Omental fat pad (tissue), 4 donors: Measurements from ENCODE around the gene CNNM3. TPM values are rescaled to one million over a fixed set of nuclear protein-coding genes. Genes with fewer than 3 reads are reported as not detected.

ENCODE experiments used
- ATAC-seq: fragments of 150-250 bp; one replicate; pipeline ENCODE4 v1.9.1; 2016; ENCODE audit warnings: mild to moderate bottlenecking, moderate library complexity; ENCODE audit not compliant: low FRiP score
- DNase-seq: peaks from one replicate; pipeline ENCODE4 v3.0.0-alpha.2; 2019; ENCODE audit warnings: low spot score
- total RNA-seq, 4 donors: library from RNA; depleted of rRNA; stranded (reverse); fragments of >200 nt; gene quantifications; one replicate each; pipeline ENCODE4 v1.1.0, GENCODE V29; 2016
- TF ChIP-seq, protein P1 (sequence below), 3 donors: fragments of 450-650 bp; IDR thresholded peaks; one replicate each; pipeline ENCODE4 v1.5.1; 2016 to 2017; ENCODE audit warnings: antibody characterized with exemption in 3 of 3, mild to moderate bottlenecking in 3 of 3, moderate library complexity in 2 of 3

Gene CNNM3
- total RNA-seq: 10 to 100 TPM in 2 of 4 donors, 1 to 10 TPM in 2; 5.9 to 11.0 (median 9.5) TPM

DNA sequence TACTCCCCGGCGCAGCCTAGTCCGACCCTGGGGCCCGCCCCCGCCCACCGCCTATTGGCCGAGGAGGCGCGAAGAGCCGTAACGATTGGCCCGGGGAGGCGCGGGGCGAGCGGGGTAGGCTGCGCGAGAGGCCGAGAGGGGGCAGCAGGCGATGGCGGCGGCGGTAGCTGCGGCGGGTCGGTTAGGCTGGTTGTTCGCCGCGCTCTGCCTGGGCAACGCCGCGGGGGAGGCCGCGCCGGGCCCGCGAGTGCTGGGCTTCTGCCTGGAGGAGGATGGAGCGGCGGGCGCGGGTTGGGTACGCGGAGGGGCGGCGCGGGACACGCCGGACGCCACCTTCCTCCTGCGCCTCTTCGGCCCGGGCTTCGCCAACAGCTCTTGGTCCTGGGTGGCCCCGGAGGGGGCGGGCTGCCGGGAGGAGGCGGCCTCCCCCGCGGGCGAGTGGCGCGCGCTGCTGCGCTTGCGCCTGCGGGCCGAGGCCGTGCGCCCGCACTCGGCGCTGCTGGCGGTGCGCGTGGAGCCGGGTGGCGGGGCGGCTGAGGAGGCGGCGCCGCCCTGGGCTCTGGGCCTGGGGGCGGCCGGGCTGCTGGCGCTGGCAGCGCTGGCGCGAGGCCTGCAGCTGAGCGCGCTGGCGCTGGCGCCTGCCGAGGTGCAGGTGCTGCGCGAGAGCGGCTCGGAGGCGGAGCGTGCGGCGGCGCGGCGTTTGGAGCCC, at the start of gene CNNM3:
TSS of gene CNNM3 (plus strand) at position 142 of the 709 bp plus-strand sequence. CDS start at position 152, 10 bp downstream.
- peak; percentile 90 for DNase-seq
- TF ChIP-seq, protein P1, sequence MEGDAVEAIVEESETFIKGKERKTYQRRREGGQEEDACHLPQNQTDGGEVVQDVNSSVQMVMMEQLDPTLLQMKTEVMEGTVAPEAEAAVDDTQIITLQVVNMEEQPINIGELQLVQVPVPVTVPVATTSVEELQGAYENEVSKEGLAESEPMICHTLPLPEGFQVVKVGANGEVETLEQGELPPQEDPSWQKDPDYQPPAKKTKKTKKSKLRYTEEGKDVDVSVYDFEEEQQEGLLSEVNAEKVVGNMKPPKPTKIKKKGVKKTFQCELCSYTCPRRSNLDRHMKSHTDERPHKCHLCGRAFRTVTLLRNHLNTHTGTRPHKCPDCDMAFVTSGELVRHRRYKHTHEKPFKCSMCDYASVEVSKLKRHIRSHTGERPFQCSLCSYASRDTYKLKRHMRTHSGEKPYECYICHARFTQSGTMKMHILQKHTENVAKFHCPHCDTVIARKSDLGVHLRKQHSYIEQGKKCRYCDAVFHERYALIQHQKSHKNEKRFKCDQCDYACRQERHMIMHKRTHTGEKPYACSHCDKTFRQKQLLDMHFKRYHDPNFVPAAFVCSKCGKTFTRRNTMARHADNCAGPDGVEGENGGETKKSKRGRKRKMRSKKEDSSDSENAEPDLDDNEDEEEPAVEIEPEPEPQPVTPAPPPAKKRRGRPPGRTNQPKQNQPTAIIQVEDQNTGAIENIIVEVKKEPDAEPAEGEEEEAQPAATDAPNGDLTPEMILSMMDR (IDR thresholded peaks at IDR 0.05): no peak
- ATAC-seq: peak; percentile 98

DNA sequence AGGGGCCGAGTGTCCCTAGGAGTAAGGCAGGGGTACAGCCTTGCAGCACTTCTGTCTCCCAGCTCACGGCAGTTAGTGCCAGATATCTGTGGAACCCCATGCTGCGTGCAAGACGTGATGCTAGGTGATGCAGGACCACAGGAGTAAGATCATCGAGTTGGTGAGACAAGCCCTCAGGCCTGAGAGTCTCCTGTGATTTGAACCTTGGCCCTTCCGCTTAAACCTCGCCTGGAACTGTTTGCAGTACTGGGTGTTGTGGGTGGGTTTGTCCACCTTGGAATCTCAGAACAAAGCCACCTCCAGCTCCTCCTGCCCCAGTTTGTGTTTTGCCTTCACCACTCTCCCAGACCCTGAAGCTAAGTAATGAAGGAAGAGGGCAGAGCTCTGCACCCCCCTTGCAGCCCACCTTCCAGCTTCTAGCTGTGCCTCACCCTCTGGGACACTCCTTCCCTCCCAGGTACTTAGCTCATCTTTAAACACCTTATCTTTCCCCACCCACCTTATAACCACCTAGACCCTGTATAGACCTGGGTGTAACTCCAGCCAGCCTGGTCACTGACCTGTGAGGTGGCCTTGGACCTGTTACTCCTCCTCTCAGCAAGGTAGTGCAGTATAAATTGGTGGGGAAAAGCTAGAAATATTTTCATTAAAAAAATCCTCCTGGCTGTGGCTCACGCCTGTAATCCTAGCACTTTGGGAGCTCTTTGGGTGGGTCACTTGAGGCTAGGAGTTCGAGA, 48.8 kb upstream of the CNNM3 start:
- TF ChIP-seq, protein P1 (IDR thresholded peaks at IDR 0.05): no peak
- ATAC-seq: no peak
- no peak for DNase-seq

DNA sequence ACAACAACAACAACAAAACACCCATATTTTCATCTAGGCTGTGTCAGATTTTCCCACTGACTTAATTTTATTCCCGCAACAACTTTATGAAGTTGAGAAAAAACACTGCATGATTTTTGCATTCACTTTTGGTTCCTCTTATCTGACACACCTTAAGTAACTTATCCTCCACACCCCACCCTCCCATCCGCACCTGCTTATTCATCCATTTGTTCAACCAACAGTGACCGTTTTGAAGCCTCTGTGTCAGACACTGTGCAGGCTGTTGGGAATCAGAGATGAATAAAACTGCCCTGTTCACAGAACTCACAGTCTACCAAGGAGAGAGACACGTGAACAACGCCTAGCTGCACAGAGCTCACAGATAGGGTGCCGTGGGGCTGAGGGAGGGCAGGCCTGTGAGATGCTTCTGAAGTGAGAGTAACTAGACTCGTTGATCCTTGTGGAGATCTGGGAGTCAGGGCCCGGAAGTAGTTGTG, 47.9 kb upstream of the CNNM3 start:
- TF ChIP-seq, protein P1 (IDR thresholded peaks at IDR 0.05): no peak
- ATAC-seq: no peak
- DNase-seq: no peak

DNA sequence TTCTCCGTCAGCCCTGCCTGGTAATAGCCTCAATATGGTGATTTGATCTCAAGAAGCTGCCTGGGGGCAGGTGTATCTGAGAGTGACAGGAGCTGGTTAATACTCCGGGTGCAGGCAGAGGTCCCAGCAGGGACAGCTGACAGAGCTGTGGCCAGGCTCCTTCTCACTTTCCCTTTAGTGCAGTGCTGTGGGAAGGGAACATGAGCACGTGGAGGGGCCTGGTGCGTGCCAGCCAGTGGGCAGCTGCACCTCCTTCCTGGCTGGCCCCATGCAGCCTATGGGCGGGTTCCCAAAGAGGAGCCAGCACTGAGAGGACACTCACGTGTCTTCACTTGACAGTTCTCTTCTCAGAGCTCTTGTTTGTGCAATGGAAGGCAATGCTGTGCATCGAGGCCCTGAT, 46.3 kb upstream of the CNNM3 start:
- ATAC-seq (no peak), DNase-seq (no peak)

DNA sequence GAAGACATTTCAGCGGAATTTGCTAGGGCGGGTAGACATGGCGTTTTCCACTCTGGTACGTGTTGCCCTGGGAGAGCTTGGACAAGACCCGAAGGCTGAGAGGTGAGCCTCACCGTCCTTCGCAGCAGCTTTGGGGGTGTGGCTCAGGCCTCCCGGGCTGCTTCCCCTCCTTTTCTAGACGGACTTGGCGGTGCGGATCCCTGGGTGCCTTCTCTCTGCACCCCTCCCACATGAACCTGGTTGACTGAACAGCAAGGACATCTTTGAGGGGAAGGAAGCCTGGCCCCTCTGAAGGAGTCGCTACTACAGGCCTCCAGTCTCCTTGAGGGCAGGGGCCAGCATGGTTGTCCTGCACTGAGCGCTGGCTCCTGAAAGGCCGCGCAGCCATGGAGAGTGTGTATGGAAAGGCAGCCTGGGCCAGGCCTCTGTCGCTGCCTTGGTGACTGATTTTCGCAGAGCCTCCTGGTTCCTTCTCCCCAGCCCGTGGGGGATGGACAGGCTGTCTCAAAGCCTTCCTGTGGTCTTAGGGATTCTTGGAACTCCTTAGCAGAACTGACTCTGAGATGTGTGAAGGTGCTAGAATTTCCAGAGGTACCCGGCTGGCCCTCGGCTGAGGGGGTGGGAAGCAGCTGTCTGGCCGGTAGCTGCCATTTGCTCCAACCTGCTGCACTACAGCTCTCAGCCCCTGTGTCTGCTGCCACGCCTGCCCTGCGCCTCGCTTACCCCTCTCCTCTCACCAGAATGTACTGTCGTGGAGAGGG, 45.4 kb upstream of the CNNM3 start:
- ATAC-seq (no peak), DNase-seq (no peak)

More for the DNA sequence above, 46.3 kb upstream of the CNNM3 start:
- TF ChIP-seq, protein P1 (IDR thresholded peaks at IDR 0.05): no peak

More for the DNA sequence above, 45.4 kb upstream of the CNNM3 start:
- TF ChIP-seq, protein P1 (IDR thresholded peaks at IDR 0.05): no peak
